Measurements from ENCODE around the gene EIF6.

The EIF6 gene

GRCh38 chr20:35238170-35238569, 46.4 kb downstream of the EIF6 start:
- DNase-seq (ENCODE audit: low spot score in 2 of 2): no peak
- H3K36me3 ChIP-seq (replicated peaks): no peaks in the 10 kb centered on the region
- in situ Hi-C loops (cut with MboI; ENCODE audit: low sequenced_read_pairs): no loop called here

GRCh38 chr20:35237486-35237885, 47.1 kb downstream of the EIF6 start:
- in situ Hi-C loops (cut with MboI; ENCODE audit: low sequenced_read_pairs): no loop called here
- Histone ChIP-seq H3K4me3 (no peak overlapping the region), H3K9me3 (no peaks in the 10 kb centered on the region), H3K4me1 (peaks cover 13% of the 10 kb centered on the region), H3K36me3 (replicated peaks) (no peaks in the 10 kb centered on the region), H3K27me3 (ENCODE audit: low read depth) (no peaks in the 10 kb centered on the region)
- DNase-seq (ENCODE audit: low spot score in 2 of 2): no peak

More at GRCh38 chr20:35238170-35238569, 46.4 kb downstream of the EIF6 start:
- H3K4me3 ChIP-seq: no peak overlapping the region
- peaks cover 13% of the 10 kb centered on the region for H3K4me1 ChIP-seq
- H3K9me3 ChIP-seq: no peaks in the 10 kb centered on the region
- H3K27me3 ChIP-seq (ENCODE audit: low read depth): no peaks in the 10 kb centered on the region

- no peak overlapping the region for H3K4me3 ChIP-seq
- no peak for DNase-seq (ENCODE audit: low spot score in 2 of 2)
- in situ Hi-C loops (cut with MboI; ENCODE audit: low sequenced_read_pairs): no loop called here
- H3K4me1 ChIP-seq: peaks cover 8% of the 10 kb centered on the region
- no peaks in the 10 kb centered on the region for H3K9me3 ChIP-seq
- H3K36me3 ChIP-seq (replicated peaks): no peaks in the 10 kb centered on the region
- H3K27me3 ChIP-seq (ENCODE audit: low read depth): no peaks in the 10 kb centered on the region
These were observed 48.7 kb downstream of the EIF6 start for GRCh38 chr20:35235881-35236280.

DNA sequence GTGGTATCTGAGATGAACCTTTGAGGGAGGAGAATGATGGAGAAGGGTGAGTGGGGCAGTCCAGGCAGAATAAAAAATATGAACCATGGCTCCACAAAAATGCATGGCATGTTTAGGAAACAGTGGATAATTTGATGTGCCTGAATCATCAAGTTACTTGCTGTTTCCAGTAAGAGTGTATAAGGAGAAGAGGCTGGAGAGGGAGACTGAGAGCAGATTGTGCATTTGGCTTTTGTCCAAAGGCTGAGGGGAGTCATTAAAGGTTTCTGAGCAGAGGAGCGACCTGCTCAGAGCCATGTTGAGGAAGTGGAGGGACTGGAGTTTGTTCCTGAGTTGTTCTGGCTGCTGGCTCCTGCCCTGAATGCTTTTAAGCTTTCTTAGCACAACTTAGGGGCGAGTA, 52.0 kb downstream of the EIF6 start:
- Histone ChIP-seq H3K4me1 (no peaks in the 10 kb centered on the region), H3K27me3 (ENCODE audit: low read depth) (no peaks in the 10 kb centered on the region; the same call in 1 of the 2 replicates), H3K4me3 (no peak overlapping the region), H3K36me3 (replicated peaks) (no peaks in the 10 kb centered on the region), H3K9me3 (no peaks in the 10 kb centered on the region)
- in situ Hi-C loops (cut with MboI; ENCODE audit: low sequenced_read_pairs): no loop called here
- no peak for DNase-seq (ENCODE audit: low spot score in 2 of 2)
